HL-60/S4 treated with retinoic acid at 250 ng/mL for 4 days and 3 days (cell line): ENCODE results near the gene PCSK5.
"Not testable (repeated sequence)": the region's sequence is repeated elsewhere in the genome, so short reads cannot be mapped to it uniquely, and the experiment has no call there.

ENCODE experiments used
- in situ Hi-C: fragments of 300-500 bp; cut with MboI; formaldehyde crosslinking; loops from 2 replicates; pipeline ENCODE4 v1.7.0; 2022; ENCODE audit warnings: low sequenced_read_pairs

PCSK5 gene

GRCh38 chr9:75889577-75889976 lies 896 bp upstream of the PCSK5 start:
- in situ Hi-C loops, result no loop called here

DNA sequence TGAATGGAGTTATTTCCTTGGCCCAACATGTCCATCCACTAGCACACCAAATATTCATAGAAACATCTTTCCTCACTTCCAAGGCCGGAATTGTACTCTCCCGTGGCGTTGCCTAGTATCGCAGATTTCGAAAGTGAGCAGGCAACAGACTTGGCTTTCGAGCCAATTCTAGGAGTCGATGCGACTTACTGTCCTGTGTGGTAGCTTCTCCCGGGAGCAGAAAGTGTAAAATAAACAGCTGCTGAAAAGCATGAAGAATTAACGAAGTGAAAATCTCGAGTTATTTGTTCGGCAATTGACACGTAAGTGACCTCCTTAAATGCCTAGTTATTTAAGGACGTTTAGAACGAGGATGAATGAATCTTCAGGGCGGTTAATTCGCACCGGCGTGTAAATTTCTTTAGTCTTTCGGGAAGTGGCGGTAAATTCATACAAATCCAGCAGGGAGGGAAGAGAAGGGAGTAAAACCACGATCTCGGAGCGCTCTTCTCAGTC lies 449 bp upstream of the PCSK5 start:
- in situ Hi-C loops, result no loop called here

GRCh38 chr9:75891277-75891741 lies 836 bp downstream of the PCSK5 start:
- in situ Hi-C loops, result no loop called here

DNA sequence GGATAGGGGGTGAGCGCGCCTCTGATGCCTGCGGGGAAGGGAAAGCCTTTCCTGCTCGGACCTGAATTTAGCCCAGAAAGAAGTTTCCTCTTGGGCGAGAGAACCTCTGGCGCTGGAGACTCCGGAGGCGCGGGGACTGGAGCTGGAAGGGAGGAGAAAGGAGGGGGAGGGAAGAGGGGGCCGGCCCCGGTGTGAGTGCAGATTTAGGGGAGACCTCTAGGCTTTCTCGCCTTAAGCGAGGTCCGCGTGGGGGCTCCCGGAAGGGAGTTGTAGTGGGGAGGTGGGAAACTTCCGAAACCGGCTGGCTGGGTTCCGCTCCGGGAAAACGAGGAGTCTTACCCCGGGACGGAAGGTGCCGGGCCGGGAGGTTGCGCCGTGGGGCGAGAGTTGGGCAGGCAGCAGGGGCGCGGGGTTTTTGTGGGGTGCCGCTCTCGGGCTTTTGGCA lies 1.3 kb downstream of the PCSK5 start:
- in situ Hi-C loops, result no loop called here

DNA sequence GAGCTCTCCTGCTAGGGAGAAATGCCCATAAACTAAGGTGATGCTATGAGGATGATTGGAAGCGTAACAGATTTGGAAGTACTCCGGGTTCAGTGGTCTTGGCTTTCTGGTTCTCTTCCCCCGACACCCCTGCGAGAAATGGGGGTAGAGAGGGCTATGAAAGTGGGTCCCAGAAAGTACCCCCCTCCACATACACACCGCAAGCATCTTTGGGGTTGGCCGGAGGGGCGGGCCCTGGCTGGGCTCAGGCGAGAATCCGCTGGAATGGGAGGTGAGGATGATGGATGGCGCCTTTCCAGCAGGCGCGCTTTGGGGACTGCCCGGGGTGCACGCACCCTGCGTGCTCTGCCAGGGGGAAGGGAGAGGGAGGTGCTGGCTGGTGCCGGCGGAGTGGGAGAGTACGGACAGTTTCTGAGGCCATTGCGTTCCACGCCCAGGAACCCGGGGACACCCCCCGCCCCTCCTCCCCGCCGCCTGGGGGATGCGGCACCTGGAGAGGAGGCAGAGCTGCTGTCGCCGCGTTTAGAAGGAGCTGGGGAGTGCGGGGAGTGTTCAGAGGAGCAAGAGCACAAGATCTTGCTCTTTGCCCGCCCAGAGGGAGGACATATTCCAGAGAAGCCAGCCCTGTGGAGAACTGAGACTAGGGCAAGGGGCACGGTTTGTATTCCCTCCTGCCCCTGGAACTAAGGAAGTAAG lies 1.9 kb downstream of the PCSK5 start:
- in situ Hi-C loops, result no loop called here

- in situ Hi-C loops, result no loop called here
Measured at GRCh38 chr9:75893106-75893505, 2.6 kb downstream of the PCSK5 start.

GRCh38 chr9:75894566-75894965 lies 4.1 kb downstream of the PCSK5 start:
- in situ Hi-C loops, result no loop called here

- in situ Hi-C loops, result no loop called here
Measured at GRCh38 chr9:75895112-75895511, 4.6 kb downstream of the PCSK5 start.

DNA sequence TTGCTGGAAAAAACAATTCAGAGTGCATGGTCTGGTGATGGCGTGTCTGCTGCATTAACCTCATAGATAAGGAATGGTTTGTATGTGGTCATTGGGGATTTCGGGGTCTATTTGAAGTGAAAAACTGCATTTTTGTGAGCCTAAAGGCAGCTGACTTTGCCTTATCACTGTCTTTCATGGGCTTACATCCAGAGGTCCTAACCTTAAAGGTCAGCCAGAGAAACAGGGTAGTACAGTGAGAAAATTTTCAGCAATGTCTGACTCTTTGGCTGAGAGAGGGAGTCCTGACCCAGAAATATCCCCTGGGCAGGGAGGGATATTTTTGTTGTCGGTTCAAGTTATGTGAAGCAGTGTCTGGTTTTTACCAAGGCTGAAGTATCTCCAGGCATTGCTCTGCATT lies 5.7 kb downstream of the PCSK5 start:
- in situ Hi-C loops, result no loop called here

GRCh38 chr9:75900893-75901524 lies 10.5 kb downstream of the PCSK5 start:
- in situ Hi-C loops, result not testable (repeated sequence)

GRCh38 chr9:75903785-75904360 lies 13.4 kb downstream of the PCSK5 start:
- in situ Hi-C loops, result no loop called here

- in situ Hi-C loops, result no loop called here
Measured at GRCh38 chr9:75904364-75904763, 13.9 kb downstream of the PCSK5 start.

- in situ Hi-C loops, result no loop called here
Measured at GRCh38 chr9:75906531-75906930, 16.1 kb downstream of the PCSK5 start.

- in situ Hi-C loops, result no loop called here
Measured at GRCh38 chr9:75907329-75907728, 16.9 kb downstream of the PCSK5 start.

DNA sequence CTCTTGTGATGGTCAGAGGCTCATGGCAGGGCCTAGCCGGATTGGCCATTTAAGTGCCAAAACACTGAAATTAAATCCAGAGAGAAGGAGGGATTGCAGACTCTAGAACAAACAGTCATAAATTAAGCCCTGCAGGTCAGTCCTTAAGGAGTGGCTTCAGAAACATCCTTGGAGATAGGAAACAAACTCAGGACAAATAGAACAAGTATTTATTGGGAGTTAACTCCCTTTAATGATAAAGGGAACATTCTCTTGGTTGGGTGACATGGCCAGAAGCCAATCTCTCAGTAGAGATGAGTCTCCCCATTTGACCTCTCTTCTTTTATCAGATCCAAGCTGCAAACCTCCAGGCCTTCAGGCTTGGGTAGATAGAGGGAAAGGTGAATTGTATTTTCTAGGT lies 17.4 kb downstream of the PCSK5 start:
- in situ Hi-C loops, result no loop called here

- in situ Hi-C loops, result no loop called here
Measured at GRCh38 chr9:75909776-75910175, 19.3 kb downstream of the PCSK5 start.

DNA sequence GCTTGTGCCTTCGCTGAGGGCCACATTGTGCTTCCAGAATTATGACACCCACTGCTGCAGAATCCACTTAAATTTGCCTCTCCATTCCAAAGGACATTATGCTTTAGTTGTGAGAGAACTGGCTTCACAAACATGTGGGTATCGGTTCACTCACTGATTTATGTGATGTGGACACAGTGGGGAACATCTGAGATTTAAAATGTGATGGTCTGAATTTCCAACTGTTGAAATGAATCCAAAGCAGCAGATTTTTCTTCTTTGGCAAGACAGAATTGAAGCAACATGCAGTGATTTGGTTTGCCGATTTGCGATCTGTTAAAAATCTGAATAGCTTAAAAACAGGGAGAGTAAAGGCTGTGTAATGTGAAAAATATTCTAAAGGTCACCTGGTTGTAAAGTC lies 20.3 kb downstream of the PCSK5 start:
- in situ Hi-C loops, result no loop called here

DNA sequence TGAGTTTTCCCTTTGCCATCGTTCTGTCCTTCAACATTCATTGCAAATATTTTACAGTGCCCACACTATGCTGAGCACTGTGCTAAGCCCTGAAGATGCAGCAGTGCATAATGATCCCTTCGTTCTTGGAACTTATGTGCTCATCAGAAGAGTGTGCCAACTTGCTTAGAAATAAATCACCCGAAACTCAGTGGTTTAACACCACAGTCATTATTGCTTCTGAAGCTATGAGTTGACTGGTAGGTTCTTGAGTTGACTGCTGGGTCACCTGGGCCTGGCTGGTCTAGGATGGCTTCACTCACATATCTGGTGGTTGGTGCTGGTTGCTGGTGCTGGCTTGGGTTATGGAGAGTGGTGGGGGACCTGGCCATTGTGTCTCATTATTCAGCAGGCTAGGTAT lies 20.9 kb downstream of the PCSK5 start:
- in situ Hi-C loops, result no loop called here

- in situ Hi-C loops, result no loop called here
Measured at GRCh38 chr9:75912951-75913350, 22.5 kb downstream of the PCSK5 start.

DNA sequence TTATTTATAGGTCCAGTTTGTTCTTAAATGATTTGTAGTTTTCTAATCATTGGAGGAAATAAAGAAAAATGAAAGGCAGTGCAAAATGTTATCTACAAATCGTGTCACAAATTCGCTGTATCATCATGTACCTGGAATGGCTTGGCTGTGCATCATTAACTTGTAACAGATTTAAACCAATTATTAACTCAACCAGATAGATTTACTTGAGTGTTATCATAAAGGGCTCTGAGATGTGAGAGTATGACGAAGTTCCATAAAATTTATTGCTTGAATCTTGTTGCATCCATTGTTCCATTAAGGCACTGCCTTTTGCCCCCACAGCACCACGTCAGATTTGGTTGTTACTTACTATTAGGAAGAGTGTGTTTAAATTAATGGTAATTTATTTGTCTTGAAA lies 23.5 kb downstream of the PCSK5 start:
- in situ Hi-C loops, result no loop called here

DNA sequence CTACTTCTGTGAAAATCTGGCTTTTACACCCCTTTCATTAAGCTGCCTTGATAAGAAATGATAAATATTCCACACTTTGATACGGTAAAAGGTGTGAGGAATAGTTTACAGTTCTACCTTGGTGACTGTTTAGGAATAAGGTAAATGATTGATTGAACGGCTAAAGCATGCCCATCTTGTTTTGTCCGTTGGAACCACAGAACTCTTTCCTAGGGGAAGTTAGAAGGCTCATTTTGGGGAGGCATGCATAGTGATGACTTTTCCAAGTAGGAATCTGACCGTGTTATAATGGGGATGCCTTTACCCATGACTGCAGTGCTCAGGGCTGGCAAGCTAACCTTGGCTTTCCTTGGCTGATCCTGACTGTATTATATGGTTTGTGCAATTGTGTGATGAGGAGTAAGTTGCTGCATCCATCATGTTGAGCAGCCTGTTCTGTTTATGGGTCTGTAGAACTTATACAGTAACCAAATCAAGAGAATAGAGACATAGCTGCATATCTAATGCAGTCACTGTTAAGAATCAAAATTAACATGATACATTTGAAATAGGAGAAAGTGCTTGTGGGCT lies 24.5 kb downstream of the PCSK5 start:
- in situ Hi-C loops, result no loop called here

GRCh38 chr9:75918154-75918553 lies 27.7 kb downstream of the PCSK5 start:
- in situ Hi-C loops, result no loop called here
